HG03575 (cell line): ENCODE results near the gene SLC45A3.

Experiments
- ATAC-seq: cut with Tn5 transposase; IDR thresholded peaks from one replicate; pipeline ENCODE4 v1.9.1; 2021; ENCODE audit not compliant: unreplicated experiment, insufficient number of reproducible peaks, low FRiP score; ENCODE audit errors: extremely low read depth

SLC45A3 gene

DNA sequence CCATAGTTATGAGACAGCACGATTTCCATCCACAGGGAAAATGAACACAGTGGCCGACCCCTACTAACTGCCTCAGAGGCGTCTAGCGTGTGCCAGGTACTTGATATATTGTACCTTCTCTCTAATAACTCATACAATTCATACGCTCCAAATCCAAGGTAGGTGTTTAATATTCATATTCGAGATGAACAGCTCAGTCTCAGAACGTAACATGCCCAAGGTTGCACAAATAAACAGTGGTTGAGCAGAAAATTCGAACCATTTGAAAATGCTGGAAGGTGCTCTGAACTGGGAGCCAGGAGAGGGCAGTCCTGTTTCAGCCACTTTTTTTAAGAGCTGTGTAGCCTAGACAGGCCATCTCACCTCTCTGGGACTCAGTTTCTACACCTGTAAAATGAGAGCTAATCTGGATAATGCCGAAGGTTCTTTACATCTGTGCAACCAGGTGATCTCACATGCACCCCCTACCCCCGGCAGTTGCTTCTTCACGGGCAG lies 7.9 kb downstream of the SLC45A3 start:
- ATAC-seq = no peak

DNA sequence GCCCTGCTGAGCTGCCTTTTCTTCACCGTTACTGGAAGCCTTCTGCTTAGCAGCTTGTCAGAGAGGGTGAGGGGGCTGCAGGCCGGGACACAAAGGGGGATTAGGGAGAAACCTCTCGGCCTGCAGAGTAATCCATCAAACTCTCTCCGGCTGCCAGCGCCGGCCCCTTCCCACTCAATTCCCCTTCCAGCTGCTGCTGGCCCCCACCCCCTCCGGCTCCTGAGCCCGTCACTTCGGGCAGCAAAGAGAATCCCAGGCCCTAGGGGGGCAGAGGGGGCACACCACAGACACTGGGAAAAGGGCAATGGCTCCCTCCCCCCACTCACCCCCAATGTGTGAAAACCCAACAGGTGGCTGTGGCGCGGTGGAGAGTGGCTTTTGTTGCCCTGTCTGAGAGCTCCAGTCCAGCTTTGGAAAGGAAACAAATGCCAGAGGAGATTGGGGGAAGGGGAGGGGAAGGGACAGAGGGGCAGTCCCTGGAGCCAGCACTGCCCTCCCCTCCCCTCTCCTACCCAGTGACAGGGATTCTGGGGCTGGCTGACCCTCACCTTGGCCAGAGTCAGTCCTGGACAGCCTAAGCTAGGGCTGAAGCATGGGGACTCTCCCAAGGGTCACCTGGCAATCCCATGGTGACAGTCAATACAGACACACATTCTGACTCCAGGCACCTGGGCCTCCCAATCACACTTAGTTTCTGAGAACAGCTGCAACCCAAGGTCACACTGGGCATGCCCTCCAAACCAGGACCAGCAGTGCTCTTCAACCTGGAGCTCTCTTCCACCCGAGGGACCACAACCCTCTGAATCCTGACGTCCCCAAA lies 9.5 kb downstream of the SLC45A3 start:
- ATAC-seq = no peak

DNA sequence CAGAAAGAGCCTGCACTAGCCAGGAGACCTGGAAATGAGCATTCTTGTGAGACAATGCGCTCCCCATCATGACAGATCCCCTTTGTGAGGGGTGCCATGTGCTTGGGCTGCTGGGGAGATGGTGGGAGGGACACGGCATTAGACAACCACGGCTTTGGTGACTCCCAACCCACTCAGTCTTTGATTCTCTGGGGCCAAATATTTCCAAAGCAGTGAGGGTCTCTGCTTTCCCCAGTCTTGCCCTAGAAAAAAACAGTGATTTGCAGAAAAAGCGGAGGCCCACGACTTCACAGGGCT lies 10.2 kb downstream of the SLC45A3 start:
- ATAC-seq = no peak

DNA sequence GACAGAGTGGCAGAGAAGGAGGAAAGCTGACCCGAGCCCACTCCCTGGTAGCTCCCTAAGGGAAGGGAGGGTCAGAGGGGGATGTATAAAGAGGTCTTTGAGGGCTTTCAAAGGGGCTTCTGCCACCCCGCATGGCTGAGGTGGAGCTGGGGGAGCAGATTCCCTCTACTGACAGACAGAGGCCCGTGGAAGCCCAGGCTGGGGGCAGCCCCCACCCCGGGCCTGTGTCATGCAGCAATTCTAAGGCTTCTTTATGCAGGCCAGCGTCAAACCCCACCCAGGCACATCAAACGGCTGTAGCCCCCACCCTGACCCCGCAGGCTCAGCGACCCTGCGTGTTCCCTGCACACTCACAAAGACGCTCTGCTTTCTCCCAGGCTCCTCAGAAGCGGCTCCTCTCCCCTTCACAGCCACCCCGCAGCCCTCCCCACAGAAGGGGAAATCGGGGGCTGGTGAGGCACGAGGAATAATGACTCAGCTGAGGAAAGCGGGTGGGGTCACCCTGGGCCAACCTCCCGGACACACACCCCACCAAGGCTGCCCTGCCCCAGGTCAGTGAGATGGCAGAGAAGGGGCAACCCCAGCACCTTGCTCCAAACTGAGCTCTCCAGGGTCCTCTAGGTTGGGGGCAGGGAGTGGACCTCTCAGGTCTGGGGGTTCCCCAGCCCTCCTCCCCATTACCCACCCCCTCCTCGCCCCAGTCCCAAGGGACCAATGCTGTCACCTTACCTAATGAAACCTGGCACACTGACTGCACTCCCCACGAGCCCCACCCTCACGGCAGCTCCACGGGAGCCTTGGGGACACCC lies 10.8 kb downstream of the SLC45A3 start:
- ATAC-seq = no peak

DNA sequence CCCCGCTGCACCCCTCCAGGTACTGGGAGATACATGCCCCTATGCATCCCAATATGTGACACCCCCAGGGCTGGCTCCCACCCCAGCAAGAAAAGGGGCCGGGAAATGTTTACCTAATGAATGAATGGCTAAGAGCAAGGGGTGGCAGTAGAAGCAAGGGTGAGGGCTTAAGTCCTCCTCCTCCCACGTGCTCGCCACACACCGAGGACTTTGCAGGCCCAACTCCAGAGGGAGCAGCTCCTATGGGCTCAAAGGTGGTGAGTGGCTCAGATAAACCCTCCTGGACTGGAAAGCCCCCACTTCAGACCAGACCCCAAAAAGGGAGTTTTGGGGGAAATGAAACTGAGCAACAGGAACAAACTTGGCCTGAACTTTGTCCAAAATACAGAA lies 11.4 kb downstream of the SLC45A3 start:
- ATAC-seq = no peak

DNA sequence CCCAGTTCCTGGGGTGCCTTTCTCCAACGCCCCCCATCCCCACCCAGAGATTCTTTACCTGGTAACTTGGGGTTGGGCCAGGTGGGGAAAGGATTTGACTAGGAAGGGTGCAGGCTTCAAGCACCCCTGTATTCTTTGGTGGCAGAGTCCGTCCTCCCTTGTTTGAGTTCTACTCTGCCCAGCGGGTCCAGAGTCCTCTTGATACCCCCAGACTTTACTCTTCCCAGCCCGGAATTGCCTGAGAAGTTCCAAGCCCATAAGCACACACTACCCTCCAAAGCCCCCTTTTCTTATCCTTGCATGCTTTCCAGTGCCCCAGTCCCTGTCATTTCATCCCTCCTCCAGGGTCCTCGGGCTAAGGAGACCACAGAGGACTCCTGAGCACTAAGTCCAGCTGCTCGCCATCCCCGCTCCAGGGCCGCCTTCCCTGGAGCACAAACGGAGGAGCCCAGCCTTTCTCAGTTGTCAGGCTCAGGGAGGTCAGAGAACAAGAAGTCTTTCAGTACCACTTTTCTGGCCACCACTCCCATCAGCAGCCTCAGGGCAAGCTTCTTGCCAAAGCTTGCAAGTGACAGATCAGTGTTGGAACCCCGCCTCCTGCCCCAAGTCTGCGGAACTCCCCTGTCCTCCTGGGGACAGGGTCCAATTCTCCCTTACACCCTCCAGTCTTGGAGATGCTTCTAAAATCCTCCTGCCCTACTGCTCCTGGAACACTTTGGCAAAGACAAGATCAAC lies 12.2 kb downstream of the SLC45A3 start:
- no peak for ATAC-seq

DNA sequence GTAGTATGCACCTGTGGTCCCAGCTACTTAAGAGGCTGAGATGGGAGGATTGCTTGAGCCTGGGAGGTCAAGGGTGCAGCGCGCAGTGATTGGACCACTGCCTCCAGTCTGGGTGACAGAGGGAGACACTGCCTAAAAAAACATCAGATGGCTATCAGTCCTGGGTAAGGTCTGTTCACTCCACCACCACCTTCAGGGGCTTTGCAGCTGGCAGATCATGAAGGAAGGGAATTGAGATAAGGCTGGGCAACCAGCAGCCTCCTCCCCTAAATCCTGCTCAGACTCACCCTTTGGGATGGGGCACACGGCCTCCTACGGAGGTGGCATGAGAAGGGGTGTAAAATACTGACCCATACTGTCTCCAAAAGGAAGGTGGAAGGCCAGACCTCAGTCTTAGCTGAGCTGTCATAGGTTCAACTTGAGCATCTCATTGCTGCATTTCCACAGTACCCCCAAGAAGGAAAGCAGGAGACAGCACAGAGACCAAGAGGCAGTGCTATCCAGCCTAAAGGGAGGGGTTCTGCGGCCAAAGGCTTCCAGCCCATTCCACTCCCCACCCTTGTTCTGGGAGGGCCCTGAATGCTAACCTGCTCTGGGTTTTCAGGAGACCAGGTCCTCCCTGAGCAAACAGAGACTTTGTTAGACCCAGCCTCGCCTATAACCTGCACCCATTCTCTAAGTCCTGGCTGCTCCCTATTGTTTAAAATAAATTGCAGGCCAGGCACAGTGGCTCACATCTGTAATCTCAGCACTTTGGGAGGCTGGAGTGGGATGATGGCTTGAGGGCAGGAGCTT lies 13.7 kb downstream of the SLC45A3 start:
- ATAC-seq = no peak

DNA sequence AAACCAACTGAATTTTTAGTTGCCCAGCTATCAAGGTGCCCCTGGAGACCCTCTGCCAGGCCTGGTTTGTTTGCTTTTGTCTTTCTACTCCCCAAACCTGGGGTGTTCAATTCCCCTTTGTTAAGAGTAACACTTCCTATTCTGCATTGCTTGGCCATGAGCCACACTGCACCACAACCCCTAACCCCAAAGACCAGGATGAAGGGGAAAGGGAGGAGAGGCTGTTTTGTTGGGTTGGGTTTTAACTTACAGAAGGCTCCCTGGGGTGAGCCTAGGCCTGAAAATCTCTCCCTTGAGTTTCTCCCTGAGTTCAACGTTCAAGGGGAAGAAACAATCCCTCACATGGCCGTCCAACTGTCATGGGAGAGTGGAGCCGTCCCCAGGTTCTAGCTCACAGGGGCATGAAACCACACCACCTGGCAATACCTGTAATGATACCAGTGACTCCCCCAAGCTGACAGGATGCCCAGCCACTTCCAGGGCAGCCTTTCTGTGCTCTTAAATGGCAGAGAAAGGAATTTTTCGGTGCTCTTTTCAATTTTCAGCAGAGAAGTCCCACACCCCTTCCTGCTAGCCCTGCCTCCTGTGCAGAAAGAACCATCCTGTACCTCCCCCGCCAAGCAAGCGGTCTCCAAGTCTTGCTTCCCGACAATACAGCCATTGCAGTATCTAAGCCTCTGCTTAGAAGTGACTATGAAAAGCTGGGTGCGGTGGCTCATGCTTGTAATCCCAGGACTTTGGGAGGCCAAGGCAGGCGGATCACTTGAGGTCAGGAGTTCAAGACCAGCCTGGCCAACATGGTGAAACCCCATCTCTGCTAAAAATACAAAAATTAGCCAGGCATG lies 14.9 kb downstream of the SLC45A3 start:
- ATAC-seq = no peak

DNA sequence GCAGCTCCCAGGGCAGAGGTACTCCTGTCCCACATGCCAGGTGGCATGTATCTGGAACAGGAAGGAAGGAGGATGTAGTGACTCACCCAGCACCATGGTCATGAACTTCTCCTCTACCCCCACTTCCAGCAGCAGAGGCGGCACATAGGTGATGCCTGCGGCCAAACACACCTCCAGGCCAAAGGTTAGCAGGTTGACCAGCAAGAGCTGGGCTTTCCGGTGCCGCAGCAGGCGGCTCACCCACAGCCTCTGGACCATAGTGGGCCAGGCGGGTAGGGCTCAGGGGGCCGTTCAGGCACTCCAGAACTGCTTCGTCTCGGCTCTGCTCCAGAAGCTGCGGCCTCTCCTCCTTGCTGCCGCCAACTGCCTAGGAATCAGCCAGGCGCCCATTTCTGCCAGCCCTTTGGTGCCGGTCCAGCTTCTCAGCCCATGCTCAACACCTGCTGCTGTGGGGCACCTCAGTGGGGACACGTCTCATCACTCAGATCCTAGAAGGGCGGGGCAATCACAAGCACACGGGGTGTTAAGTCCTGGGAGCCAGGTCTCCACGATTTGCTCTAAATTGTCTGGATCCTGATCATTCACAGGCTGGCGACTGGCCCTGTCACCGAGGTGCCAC lies 15.8 kb downstream of the SLC45A3 start:
- ATAC-seq = no peak

DNA sequence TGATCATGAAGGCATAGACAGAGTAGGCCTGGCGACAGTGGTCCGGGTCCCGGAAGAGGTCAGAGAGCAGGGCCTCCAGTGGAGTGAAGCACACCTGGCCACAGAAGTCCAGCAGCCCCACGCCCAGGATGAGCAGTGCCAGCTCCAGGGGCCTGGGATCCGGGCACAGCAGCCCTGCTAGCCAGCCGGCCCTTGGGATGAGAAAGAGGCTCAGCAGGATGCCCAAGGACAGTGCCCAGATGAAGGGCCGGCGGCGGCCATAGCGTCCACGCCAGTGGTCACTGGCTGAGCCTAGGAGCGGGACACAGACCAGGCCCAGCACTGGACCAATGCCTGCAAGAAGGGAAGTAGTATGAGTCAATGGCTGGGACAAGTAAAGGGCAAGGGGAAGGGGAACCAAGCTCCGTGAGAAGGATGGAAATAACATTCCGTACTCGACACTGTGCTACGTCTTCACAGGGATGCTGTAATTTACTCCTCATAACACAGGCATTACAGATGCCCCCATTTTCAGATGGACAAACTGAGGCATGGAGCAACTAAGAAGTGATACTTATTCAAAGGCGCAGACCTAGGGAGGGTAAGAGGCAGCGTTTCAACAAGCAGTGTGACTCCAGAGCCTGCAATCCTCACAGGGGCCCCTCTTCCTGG lies 16.9 kb downstream of the SLC45A3 start:
- ATAC-seq = no peak

DNA sequence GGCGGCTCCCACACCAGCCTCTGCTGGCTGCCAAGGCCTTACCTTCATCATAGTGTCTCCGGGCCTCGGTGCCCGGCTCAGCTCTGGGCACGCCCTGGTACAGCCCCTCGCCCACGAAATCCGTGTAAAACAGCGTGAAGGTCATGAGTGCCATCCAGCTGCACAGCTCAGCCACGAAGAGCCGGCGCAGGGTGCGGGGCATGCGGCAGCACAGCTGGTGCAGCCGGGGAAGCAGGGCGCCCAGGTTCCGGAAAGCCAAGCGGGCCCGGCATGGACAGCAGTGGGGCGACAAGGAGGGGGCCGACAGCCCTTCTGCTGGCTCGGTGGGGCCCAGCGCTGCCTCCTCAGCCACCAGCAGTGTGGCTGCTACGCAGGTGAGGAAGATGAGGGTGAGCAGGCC lies 17.5 kb downstream of the SLC45A3 start:
- ATAC-seq = no peak

DNA sequence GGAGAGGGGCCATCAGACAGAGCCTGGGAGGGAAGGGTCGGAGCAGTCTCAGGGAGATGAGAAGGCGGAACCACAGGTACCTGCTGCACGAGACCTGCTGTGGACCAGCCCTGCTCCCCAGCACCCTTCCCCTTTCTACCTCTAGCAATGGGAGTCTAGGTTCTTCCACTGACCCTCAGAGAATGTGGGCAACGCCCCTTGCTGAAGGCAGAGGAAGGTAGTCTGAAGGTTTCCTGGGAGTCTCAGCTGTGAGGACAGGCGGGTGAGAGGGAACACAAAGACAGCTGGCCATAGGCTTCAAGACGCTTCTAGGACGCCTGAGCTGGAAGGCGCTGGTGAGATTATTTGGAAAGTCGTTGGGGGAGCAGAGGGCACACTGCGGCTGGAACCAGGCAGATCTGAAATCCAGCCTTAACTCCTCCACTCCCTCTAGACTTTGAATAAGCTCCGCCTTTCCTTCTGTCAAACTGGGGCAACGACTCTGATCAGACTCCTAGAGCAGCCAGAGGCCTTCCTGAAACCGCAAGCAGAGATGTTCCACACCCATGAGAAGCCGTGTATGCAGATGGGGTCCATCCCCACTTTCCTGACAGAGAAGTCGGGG lies 18.1 kb downstream of the SLC45A3 start:
- no peak for ATAC-seq

DNA sequence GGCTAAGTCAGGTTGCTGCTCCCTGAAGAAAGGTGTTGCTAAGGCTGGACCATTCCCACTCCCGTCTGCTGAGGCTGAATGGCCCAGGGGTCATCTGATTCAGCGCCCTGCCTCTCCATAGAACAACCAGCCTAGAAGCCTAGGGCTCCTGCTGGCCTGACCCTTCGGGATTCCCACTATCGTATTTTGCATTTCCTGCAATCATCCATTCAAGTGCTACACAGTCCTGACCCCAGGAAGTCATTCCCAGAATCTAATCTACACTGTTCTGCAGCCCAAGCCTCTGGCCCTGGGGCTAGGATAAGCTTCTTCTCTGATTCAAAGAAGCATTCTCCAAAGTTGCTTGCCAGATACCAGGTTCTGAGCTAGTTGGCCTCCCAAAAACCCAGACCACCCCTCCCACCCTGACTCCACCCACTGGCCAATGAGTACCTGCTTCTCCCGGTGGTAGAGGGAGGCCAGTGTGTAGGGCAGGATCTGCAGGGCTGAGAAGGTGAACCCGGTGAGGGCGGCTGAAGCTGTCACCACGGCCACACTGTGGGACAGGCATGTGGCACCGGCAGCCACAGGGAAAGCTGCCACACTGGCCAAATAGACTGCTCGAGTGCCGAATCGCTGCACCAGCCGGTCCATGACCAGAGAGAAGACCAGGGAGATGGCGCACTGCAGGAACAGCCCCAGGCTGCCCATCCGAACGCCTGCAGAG lies 18.7 kb downstream of the SLC45A3 start:
- no peak for ATAC-seq

DNA sequence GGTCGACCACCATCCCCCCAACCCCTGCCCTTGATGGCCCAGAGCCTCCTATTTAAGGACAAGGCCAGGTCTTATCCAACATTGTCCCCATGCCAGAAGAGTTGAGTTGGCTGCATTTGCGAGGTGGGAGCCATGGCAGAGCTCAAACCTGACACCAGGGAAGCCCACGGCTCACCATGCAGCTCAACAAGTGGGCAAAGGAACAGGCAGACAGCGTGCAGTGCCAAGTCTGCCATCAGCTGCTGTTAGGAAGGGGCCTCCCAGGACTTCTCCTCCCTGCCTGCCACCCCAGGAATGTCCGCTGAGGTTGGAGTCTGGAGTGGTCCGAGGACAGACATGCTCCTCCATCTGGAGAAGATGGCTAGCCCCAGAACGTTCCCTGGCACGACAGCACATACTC lies 19.9 kb downstream of the SLC45A3 start:
- ATAC-seq = no peak

DNA sequence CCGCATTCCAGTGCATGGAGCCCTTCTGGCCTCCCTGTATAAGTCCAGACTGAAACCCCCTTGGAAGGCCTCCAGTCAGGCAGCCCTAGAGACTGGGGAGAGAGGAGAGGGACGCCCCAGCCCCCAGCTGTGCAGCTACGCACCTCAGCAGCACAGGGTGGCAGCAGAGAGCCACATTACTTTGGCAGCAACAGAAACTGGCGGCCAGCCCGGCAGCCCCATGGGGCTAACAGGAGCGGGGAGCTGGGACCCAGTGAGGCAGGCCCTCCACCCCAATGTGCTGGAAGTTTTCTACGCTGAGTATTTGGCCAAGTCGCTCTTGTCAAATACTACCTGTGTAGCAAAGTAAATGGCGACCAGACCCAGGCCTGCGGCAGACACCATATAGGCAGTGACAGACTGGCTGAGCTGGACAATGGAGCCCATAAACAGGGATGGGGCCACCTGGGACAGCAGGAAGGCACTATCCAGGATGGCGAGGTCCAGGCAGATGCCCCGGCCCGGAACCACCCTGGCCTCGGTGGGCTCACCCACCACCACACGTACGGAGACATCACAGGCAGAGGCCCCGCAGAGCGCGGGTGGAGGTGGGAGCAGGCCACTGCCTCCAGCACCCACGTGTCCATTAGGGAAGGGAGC lies 21.2 kb downstream of the SLC45A3 start:
- no peak for ATAC-seq

DNA sequence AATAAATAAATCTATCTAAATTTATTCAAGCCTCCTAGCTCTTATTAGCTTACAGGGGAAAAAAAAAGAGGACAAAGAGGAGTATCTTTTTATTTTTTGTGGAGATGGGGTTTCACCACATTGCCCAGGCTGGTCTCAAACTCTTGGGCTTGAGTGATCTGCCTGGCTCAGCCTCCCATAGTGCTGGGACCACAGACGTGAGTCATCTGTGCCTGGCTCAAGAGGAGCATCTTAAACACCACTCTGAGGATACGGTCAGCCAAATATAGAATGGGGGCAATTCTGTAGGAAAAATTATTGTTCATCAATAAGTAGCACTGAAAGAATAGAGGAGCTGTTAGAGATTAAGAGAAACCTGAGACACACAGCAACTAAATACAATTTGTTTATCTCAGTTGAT lies 24.1 kb downstream of the SLC45A3 start:
- ATAC-seq = no peak
